ENCODE results near the gene COG1.

The COG1 gene

DNA sequence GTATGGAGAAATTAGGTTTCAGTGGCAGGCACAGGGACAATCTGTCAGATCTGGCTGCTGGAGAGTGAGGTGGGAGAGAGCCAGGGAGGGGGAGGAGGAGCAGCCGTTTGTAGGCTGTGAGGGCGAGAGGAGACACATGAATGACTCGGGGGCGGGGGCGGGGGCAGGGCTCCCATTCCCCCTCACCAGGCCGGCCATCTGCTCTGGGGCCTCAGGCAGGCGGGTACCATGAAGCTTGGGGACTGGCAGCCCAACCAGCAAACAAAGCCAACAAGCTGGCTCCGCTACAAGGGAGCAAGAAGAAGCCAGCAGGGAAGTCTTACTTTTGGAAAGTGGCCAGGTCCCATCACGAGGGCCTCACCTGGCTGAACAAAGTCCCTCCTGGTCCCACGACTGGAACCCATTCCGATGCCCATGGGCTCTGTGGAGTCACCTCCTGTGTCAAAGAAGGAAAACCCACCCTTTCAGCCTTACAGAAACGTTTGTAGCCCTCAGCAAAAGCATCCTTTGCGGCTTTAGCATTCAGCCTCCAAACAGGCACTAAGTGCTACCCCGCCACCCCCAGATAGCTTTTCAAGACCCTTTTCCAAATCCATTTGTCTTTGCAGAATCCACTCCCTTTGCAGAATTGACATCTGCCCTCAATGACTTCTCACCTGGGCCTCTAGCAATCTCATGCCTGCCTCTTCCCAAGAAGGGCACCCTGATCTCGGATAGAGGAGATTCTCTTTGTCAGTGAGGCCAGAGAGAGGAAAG is 37.3 kb upstream of the COG1 start:
- TF ChIP-seq, protein P1, sequence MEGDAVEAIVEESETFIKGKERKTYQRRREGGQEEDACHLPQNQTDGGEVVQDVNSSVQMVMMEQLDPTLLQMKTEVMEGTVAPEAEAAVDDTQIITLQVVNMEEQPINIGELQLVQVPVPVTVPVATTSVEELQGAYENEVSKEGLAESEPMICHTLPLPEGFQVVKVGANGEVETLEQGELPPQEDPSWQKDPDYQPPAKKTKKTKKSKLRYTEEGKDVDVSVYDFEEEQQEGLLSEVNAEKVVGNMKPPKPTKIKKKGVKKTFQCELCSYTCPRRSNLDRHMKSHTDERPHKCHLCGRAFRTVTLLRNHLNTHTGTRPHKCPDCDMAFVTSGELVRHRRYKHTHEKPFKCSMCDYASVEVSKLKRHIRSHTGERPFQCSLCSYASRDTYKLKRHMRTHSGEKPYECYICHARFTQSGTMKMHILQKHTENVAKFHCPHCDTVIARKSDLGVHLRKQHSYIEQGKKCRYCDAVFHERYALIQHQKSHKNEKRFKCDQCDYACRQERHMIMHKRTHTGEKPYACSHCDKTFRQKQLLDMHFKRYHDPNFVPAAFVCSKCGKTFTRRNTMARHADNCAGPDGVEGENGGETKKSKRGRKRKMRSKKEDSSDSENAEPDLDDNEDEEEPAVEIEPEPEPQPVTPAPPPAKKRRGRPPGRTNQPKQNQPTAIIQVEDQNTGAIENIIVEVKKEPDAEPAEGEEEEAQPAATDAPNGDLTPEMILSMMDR (IDR thresholded peaks at IDR 0.05; ENCODE audit: extremely low read depth, insufficient read depth, missing control alignments): no peak
- in situ Hi-C loops (cut with MboI; ENCODE audit: low pct_unique_long_range_greater_than_20kb, low sequenced_read_pairs, unreplicated experiment): loop anchor here (25.0 kb wide), 1 partner anchor 168 kb away; no protein-coding TSS in a partner anchor
- no peak for DNase-seq (ENCODE audit: low spot score)

- in situ Hi-C loops (cut with MboI; ENCODE audit: low pct_unique_long_range_greater_than_20kb, low sequenced_read_pairs, unreplicated experiment): loop anchor here (25.0 kb wide), 1 partner anchor 169 kb away; no protein-coding TSS in a partner anchor
- peak; percentile 76 for DNase-seq (ENCODE audit: low spot score)
- TF ChIP-seq, protein P1 (IDR thresholded peaks at IDR 0.05; ENCODE audit: extremely low read depth, insufficient read depth, missing control alignments): peak; percentile 82
Measured at GRCh38 chr17:73156166-73156840, 36.6 kb upstream of the COG1 start.

DNA sequence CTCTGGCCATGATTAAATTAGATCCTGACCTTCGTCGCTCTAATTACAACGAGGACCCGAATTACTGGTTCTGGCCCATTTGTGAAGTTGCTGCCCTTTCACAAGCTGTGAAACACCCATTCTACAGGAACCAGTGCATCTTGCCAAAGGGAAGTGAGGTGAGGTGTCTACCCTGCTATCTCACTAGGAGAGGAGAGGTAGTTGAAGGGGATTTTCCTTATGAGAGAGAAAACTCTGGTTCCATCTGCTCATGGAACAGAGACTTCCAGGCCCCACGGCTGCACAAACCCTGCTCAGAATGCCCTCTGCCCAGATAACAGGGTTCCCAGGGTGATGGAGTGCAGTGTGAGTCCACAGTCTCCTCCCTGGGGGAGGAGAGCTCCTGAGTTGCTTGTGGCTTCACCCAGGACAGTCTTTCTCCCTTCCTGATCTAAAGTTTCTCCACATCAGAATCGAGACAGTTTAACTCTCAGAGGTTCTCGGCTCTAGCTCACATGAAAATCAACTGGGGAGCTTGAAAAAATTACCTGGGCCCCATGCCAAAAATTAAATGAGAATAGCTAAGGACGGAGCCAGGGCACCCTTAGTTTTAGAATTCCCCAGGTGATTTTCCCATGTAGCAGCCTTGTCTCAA is 35.9 kb upstream of the COG1 start:
- in situ Hi-C loops (cut with MboI; ENCODE audit: low pct_unique_long_range_greater_than_20kb, low sequenced_read_pairs, unreplicated experiment): loop anchor here (25.0 kb wide), 1 partner anchor 170 kb away; no protein-coding TSS in a partner anchor
- DNase-seq (ENCODE audit: low spot score): peak; percentile 41
- TF ChIP-seq, protein P1 (IDR thresholded peaks at IDR 0.05; ENCODE audit: extremely low read depth, insufficient read depth, missing control alignments): no peak

- TF ChIP-seq, protein P1 (IDR thresholded peaks at IDR 0.05; ENCODE audit: extremely low read depth, insufficient read depth, missing control alignments): no peak
- DNase-seq (ENCODE audit: low spot score): no peak
- in situ Hi-C loops (cut with MboI; ENCODE audit: low pct_unique_long_range_greater_than_20kb, low sequenced_read_pairs, unreplicated experiment): loop anchor here (25.0 kb wide), 1 partner anchor 170 kb away; no protein-coding TSS in a partner anchor
Measured at GRCh38 chr17:73157521-73157890, 35.3 kb upstream of the COG1 start.

- in situ Hi-C loops (cut with MboI; ENCODE audit: low pct_unique_long_range_greater_than_20kb, low sequenced_read_pairs, unreplicated experiment): loop anchor here (25.0 kb wide), 1 partner anchor 171 kb away; no protein-coding TSS in a partner anchor
- TF ChIP-seq, protein P1 (IDR thresholded peaks at IDR 0.05; ENCODE audit: extremely low read depth, insufficient read depth, missing control alignments): no peak
Measured at GRCh38 chr17:73158133-73158532, 34.7 kb upstream of the COG1 start.

GRCh38 chr17:73160980-73161630 is 31.8 kb upstream of the COG1 start:
- TF ChIP-seq, protein P1 (IDR thresholded peaks at IDR 0.05; ENCODE audit: extremely low read depth, insufficient read depth, missing control alignments): no peak
- no peak for DNase-seq (ENCODE audit: low spot score)
- in situ Hi-C loops (cut with MboI; ENCODE audit: low pct_unique_long_range_greater_than_20kb, low sequenced_read_pairs, unreplicated experiment): loop anchor here (25.0 kb wide), 1 partner anchor 174 kb away; no protein-coding TSS in a partner anchor

More at GRCh38 chr17:73158133-73158532, 34.7 kb upstream of the COG1 start:
- DNase-seq (ENCODE audit: low spot score): no peak
